NCI-H2029 treated with DMSO at 0.1 percent for 48 hours (cell line): ENCODE results near the gene GPC6.

Source experiments
- DNase-seq: peaks from one replicate; lab custom pipeline; 2025; lab: John Stamatoyannopoulos, UW

Gene GPC6

DNA sequence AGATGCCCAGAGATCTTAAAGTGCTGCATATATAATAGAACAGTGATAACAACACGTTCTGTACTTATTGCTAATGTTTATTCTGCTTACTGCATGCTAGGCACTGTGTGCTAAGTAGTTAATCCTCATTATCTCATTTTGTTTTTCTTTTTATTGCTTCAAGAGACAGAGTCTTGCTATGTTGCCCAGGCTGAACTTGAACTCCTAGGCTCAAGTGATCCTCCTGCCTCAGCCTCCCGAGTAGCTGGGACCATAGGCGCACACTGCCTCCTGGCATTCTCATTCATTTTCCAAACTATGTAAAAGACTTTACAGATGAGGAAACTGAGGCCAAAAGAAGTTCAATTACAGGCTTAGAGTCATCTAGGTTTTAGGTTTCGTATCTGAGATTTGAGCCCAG lies 548.4 kb downstream of the GPC6 start:
- DNase-seq: no peak

DNA sequence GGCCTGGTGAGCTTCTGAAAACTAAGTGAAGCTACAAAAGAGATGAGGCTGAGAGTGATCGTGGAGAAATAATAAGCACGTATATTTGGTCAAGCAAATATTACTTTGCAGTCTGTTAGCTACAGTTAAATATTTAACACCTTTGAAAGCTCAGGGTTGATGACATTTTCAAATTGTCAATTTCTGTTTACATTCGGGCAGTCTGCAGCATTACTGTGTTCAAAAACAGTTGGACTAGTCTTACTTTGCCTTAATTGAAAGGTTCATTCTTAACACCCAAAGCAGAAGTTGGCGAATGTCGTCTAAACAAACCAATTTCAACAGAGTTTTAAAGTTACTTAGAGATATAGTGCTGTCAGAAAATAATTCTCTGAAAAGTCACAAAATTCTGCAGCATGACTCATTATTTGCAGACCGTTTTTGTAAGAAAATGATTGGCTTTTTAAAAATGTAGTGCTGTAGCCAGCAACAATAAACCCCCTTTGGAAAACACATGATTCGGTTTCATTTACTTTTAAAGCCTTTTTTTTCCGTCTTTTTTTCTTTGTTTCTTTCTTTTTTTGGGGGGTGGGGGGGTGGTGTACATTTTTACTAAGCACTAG lies 549.0 kb downstream of the GPC6 start:
- DNase-seq: no peak

DNA sequence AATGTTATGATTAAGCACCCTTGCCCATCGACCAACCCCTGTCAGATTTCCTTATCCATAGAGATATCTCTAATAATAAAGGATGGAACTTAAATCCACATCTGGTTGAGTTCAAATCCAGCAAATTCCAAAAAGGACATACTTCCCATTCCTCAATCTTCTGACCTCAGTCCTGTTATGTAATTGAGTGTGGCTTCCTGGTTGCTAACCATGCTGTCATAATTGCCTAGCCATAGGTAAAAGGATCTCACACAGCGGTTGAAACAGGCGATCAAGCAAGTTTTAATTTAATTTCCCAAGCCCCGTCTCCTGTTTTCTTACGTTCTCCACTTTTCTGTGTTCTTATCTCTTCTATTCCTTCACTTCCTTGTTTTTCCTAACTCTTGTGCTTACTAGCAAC lies 550.3 kb downstream of the GPC6 start:
- no peak for DNase-seq

DNA sequence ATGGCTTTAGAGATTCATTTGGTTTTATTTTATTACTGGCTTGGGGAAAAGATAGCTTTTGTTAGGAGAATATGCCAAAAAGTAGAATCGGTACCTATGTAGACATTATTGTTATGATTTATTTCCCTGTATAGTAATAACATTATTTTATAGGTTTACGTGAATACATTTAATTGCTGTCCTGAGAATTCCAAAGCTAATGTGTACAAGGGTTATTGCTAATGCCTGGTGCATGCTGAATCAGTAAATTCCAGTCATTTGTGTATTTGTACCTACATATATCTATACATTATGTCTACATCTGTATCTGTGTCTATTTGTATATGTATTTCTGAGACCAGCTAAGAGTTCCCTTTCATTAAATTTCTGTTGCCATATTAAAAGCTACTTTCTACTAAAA lies 550.9 kb downstream of the GPC6 start:
- DNase-seq: no peak

DNA sequence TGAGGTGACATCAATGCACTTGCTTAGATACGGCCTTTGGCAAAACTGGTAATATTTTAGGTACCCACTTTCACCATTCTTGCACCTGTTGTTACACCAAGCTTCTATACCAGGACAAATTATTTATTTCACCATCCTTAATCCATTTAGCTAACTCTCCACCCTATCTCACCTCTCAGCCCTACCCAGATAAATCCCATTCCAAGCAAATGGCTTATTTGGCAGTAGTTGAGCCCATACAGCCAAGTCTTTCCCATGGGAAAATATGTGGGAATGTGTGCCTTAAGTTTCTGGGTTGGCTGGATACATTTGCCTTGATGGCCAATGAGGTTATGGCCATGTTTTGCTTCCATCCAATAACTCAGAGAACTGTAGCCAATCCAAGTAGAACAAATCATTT lies 551.9 kb downstream of the GPC6 start:
- DNase-seq: no peak

DNA sequence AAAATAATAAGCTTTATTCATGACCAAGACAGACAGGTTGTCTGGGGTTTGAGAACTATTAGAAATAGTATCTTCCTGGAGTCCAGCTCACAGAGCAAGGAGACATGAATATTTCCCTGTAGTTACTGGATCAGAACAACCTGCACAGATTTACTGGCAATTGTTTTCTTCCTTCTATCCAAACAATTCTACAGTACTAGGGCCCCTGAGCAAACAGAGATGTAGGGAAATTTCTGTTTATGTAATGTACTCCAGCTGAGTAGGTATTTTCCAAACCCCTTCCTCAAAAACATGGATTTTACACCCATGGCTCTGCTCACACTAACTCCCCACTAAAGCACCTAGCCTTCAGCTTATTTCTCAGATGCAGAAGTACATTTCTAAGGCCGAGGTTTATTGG lies 557.6 kb downstream of the GPC6 start:
- DNase-seq: no peak

DNA sequence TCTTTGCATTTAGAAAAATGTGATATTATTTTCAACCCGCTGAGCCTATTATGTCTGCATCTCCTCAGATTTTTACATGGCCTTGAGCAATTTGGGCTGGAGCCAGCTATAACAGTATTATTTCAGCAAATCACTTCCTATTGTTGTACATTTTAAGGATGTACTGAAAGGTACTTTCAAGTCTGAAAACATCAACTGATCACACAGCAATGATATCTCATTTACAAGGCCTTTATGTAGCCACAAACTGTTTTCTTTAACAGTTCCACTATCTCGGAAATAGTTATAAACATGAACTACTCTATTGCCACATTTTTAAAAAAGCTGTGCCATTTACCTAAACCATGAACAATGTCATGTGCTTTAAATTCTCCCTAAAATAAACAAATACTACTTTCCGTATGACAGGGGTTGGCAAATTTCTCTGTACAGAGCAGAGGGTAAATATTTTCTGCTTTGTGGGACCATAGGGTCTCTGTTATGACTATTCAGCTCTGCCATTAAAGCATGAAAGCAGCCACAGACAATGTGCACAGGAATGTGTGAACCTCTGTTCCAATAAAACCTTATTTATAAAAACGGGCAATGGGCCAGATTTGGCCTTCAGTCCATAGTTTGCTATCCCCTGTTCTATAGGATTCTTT lies 560.4 kb downstream of the GPC6 start:
- no peak for DNase-seq

DNA sequence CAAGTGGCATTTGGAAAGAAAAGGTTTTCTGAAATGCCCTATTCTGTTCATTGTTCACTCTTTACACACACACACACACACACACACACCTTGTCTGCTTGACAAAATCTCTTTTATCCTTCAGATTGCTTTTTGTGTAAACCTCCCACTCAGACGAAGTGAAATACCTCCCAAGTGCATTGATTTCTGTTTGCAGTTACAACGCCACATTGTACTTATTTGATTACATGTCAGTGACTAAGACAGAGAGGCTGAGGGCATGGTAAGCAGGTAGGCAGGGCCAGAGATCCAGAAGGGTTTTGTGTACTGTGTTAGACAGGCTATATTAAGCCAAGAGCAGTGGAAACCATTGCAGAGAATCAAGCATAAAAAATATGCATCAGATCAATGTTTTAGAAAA lies 561.8 kb downstream of the GPC6 start:
- DNase-seq: peak; percentile 58

DNA sequence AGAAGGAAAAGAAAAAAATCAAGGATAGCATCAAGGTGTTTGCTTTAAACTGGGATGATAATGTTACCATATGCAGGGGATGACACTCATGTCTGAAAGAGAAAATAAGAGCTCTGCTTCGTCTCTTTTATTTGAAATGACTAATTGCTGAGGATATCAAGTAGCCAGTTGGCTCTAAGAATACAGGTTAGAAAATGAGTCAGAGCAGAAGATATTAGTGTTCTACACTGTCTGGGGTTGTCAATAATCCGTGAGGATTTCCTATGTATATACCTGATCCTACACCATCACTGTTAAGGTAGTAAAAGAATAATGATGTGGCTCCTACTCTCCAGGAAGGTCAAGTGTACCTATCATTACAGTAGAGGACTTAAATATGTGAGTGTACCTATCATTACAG lies 562.5 kb downstream of the GPC6 start:
- no peak for DNase-seq

DNA sequence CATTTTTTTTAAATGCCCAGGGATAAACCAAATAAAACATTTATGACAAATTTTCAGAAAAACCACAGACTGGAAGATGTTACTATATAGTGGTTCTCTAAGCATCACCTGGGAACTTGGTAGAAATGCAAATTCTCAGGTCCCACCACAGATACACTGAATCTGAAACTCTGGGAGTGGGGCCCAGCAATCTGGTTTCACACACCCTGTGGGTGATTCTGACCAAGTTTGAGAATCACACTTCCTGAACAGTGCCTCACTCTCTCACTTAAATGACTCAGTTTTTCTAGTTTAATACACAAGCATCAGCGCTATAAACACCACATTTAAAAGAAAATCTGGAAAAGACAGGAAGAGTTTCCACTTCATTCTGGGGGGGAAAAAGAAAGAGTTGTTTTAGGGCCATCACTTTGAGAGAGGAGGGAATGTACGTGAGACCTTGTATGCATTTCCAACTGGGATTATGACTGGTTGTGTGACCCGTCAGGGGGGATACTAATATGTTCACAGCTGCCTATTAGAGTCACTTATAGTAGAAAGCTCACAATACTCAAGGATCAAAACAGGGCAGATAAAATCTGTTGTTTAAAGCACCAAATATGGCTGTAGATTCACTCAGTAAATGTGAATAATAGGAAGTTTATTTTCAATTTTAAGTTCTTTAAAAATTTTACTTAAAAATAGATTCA lies 567.7 kb downstream of the GPC6 start:
- DNase-seq: no peak

DNA sequence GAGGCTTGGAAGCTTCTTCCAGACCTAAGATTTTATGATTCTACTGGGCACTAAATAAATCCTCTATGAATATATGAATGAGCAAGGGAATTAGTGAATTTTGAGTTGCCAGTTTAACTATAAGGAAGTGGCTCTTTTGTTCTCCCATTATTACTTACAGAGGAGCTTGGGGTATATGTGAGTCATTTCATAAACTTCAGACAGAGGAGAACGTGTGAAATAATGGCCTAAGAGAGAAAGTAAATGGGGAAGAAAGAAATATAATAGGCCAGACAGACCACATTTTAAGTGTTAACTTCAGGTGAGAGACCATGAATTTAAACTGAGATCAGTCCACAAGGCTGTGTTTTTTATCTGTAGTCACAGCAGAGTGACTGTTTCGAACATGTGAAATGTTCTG lies 570.9 kb downstream of the GPC6 start:
- DNase-seq: no peak

DNA sequence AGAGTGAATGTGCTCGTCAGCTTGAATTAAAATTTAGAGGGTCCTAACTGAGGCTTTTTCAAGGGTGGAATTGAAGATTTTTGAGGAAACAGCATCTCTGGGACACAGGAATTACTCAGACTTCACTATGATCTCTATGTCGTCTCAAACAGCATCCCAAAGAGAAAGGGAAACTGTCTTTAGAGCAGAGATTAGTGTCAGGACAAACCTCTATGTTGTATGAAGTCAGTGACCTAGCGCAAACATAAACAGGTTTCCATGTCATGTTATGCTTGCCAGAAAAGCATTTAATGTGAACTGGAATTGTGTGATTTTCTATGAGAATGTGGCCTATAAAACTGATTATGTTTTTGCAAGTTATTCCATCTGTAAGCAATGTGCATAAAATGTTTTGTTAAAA lies 573.7 kb downstream of the GPC6 start:
- DNase-seq: no peak

DNA sequence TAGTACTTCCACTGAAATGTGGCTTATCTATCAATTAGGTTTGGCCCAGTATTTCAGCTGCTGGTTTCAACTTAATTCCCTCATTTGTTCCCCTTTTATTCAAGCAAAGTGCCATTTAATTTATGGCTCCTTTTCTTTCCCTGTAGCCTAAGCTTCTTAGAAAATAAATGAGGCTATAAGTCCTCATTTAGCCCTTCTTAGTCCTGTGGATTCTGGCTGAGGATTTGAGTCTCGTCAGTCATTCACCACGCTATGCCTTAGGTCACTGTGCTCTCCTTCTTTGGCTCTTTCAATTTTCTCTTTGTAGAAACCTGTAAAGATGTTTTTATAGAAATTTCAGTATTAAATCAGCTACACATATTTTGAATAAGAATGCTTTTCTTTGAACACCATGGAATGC lies 579.1 kb downstream of the GPC6 start:
- DNase-seq: no peak

DNA sequence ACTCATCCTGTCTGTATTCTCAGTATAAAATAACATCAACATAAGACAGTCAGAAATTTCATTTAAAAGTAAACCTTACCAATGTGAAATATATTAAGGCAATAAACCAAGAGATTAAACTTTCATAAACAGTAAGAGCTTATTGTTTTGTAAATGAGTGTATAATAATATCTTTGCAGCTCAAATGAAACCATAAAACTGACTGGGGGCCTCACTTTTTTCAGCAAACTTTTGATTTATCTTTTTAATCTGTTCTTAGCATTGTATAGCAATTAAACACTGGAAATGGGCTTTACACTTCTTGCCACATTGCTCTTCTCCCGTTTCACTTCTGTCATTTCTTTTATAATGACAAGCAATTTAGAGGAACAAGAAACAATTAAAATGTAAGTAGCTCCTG lies 580.3 kb downstream of the GPC6 start:
- no peak for DNase-seq

DNA sequence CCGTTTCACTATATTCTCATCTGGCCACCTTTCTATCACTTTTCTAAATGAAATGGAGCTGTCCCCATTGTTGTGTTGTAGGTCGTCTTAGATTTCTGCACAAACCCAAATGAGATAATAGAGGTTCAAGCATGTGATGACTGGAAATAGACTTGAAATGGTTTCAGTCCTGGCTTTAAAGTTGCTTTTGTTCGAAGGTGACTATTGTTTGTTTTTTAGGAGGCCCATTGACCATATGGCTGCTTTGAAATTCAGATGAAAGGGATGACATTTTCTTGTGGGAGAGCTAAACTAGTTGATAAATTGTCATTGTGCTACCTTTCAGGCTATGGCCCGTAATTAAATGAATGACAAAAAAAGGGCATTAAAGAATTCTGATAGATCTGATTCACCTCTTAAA lies 583.7 kb downstream of the GPC6 start:
- DNase-seq: no peak

DNA sequence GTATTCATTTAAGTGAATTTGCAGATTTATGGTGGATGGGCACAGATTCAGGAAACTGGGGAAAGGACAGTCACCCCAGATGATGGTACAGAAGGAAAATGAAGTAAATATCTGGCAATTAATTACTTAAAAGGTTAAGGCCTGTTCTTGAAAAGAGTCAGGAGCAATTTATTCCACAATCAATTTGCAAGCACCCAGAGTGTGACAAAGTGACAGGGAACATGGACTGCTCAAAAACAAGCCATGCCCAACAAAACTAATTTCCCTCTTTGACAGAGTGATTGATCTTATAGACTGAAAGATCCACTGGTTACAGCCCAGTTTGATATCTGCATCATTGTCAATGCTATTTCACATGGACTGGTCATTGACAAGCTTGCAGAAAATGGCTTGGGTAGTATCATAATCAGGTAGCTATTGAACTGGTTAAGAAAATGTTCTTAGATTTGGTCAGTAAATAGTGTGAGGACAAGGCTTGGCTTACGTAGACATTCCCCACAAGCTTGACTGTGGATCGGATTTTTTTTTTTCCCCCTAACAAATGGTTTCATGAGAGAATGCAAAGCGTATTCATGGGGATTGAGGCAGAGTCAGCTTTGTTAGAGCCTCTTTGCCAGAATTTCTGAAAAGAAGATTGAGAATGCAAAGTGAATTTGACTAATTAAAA lies 584.6 kb downstream of the GPC6 start:
- no peak for DNase-seq

DNA sequence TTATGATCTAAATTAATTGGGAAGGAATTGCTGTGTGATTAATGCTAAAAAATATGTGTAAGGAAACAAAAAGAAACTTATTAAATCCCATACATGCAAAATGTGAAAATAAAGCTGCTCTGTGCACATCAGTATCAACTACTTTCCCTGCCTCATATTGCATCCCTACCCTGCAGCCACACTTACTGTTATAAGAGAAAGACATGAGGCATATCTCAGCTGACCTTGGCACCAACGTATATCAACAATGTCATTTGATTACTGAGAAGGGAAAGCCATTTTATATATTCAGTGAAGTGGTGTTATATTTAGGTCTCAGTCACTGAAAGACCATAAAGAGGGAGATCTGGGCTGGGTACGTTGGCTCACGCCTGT lies 585.1 kb downstream of the GPC6 start:
- DNase-seq: no peak

DNA sequence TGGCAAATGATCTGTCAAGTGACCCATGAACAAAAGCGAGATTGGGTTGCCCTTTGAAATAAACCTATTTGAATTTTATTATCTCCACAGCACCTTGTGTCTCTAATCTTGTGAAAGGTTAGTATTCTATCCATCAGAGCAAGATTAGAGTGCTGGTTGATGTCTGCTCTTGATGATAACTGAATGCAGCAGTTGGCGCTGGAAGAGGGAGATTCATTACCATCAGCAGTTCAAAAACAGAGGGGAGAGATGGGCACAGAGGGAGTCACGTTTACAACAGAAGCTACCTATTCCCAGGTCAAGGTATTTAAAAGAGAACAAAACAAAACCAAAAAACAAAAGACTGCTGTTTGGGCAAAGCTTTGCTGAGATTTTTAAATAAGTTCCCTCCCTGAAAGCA lies 588.1 kb downstream of the GPC6 start:
- DNase-seq: no peak

DNA sequence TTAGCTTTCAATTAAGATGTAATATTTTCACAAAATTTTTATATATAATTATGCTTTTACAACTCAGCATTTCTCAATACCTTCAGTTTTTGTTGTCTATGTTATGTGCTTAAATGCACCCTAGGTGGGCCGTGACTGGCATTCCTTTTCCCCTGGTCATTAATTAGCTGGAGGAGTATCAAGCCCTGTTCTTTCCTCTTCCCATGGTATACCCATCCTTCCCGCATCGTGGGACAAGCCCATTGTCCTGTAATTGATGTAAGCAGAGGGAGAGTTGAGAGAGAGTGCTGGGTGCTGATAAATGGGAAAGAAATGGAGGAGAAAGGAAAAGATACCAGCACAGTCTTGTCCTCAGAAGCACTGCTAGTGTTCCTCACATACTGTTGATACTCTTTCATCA lies 591.7 kb downstream of the GPC6 start:
- no peak for DNase-seq

DNA sequence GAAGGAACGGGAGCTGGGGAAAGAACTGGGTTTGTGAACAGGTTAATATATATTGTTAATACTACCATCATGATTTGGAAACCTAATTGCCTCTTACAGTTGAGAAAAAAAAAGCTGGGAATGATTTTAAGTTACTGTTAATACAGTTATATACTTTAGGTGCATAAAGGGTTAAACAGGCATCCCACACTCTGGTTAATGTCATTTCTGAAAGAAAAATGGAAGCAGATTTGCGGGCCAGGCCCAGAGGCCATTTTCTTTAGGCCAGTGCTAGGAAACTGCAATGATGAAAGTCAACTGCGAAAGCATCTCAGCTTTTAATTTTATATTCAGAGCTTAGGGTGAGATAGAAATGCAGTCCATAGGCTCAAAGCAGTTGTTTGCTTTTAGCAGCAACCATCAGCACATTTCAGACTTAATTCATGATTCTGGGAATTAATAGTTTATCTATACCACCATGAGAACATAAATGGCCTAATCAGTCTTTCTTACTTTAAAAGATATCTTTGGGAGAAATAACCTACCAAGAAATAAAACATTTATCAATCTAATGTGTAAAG lies 592.8 kb downstream of the GPC6 start:
- no peak for DNase-seq

DNA sequence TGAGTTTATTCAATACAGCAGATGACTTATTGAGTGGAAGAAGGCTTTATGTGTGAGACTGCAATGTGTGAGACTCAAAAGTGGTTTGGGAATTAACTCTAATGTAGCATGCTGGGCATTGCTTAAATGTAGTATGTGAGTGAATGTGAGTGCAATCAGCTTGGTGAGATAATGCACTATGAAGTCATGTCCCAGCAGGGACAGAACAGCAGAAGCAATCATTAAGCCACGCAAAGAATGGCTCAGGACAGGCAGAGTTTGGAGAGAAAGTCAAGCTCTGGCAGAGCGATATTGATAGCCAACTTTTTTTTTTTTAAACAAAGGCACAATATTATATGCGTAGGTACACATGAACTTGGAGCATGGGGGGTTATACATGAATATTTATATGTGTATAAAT lies 597.7 kb downstream of the GPC6 start:
- no peak for DNase-seq

DNA sequence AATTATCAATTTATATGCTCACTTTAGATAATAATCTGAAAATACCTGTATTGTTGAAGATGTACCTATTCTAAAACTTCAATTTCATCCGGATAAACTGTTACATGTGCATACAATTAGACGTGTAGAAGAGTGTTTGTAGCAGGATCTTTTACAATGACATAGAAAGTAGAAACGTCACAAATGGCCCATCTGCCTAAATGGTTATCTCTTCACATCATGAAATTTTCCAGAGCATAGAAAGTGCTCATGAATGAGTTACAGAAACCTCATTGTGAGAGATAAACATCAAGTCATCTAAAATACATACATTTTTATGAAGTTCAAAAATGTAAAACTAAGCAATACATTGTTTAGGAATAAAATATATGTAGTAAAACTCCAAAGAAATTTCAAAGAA lies 607.4 kb downstream of the GPC6 start:
- DNase-seq: no peak

DNA sequence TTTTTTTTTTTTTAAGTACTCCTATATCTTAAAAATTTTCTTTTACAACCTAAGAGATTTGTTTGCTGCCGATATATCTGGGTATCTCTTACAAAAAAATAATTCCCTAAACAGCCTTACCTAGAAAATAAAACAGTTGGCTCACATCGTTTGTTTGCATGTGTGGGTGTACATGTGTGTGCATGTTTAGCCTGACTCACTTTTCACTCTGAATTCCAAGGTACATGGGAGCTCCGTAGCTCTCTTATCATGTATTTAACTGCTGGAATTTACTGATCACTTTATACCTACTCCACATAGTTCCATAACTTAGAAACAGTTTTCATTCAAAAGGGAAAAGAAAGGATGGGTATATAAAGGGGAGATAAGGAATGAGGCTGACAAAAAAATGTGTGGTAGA lies 616.5 kb downstream of the GPC6 start:
- DNase-seq: no peak
